GM18951 (cell line): Measurements from ENCODE around the gene PTPN13.
"Not testable (repeated sequence)": the region's sequence is repeated elsewhere in the genome, so short reads cannot be mapped to it uniquely, and the experiment has no call there.

Experiments
- POLR2A ChIP-seq: IDR thresholded peaks from 4 replicates; pipeline ENCODE4 v1.6.1; 2011; ENCODE audit warnings: mild to moderate bottlenecking; ENCODE audit not compliant: insufficient read length, insufficient read depth; ENCODE audit errors: extremely low read depth
- in situ Hi-C: fragments of 300-500 bp; cut with MboI; formaldehyde crosslinking; loops from one replicate; pipeline ENCODE4 v1.12.0; 2022; ENCODE audit warnings: low sequenced_read_pairs, mixed read lengths, inconsistent platforms; ENCODE audit not compliant: unreplicated experiment

PTPN13 gene

GRCh38 chr4:86631166-86631565, 37.1 kb downstream of the PTPN13 start:
- TF ChIP-seq POLR2A: no peak
- in situ Hi-C loops: no loop called here

GRCh38 chr4:86633854-86634253, 39.7 kb downstream of the PTPN13 start:
- no peak for TF ChIP-seq POLR2A
- in situ Hi-C loops: no loop called here

DNA sequence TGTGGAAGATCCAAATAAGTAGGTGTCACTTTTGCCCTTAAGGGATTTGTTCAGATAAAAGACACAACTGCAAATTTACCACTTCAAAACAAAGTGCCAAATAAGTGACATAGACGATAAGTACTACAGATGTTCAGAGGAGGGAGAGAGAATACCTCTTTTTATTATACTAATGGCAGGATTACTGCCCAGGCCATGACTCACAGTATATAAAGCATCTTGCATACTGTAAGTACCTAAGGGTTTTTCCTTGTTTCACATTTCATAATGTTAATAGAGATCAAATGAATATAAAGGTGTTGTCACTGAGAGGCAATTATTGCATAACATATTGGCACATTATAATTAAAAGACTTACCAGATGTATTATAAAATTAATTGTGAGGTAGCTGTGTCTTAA, 46.4 kb downstream of the PTPN13 start:
- in situ Hi-C loops: no loop called here
- no peak for TF ChIP-seq POLR2A

DNA sequence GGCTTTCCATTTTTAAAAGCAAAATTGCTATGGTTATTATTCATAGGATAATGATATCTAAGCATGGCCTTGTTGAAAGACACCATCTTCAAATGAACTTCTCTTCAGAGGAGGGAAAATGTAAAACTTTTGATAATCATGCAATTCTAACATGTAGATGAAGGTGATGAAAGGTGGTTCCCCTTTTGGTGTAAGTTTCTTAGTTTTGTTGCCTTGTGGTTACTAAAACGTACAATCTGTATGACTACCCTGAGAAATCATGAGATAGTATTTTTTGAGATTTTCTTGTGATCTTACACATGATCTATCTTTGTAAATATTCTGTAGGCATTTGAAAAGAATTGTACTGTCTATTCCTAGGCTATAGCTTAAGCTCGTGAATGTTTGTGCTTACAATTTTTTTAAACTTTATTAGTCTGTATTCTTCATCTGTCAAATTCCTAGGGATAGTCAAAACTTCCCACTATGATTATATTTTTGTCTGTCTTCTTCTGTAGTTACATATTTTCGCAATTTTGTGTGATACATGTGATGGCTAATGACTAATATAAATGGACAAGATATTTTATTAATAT, 47.5 kb downstream of the PTPN13 start:
- in situ Hi-C loops: no loop called here
- no peak for TF ChIP-seq POLR2A

DNA sequence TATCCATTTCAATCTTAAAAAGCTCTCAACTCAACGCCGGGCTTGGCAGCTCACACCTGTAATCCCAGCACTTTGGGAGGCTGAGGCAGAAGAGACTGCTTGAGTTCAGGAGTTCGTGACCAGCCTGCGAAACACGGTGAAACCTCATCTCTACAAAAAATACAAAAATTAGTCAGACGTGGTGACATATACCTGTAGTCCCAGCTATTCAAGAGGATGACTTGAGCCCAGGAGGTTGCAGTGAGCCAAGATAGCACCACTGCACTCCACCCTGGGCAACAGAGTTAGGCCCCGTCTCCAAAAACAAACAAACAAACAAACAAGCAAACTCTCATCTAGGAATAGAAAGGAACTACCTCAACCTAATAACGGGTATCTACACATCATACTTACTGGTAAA, 50.8 kb downstream of the PTPN13 start:
- in situ Hi-C loops: no loop called here
- no peak for TF ChIP-seq POLR2A

- TF ChIP-seq POLR2A: no peak
- in situ Hi-C loops: no loop called here
These were observed 58.3 kb downstream of the PTPN13 start for GRCh38 chr4:86652332-86652932.

GRCh38 chr4:86653237-86653865, 59.2 kb downstream of the PTPN13 start:
- in situ Hi-C loops: no loop called here

GRCh38 chr4:86656781-86657180, 62.7 kb downstream of the PTPN13 start:
- in situ Hi-C loops: not testable (repeated sequence)

More at GRCh38 chr4:86653237-86653865, 59.2 kb downstream of the PTPN13 start:
- TF ChIP-seq POLR2A: no peak

GRCh38 chr4:86657382-86657781, 63.3 kb downstream of the PTPN13 start:
- in situ Hi-C loops: no loop called here
- no peak for TF ChIP-seq POLR2A

DNA sequence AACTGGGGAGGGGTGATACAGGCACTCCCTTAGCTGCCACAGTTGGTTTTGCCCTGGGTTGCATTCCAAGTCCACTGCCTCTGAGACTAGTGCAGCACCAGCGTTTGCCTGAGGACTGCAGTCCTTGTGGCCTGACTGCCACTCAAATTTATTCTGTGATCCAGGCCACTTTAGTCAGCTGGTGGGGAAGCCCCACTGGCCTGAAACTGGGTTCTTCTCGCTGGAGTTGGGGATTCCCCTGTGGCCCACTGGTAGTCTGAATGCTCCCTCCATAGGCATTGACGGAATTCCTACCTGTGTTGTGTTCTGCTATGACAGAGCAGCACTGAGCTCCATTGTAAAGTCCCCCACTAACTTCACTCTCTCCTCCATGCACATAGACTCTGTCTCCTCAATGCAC, 63.8 kb downstream of the PTPN13 start:
- in situ Hi-C loops: no loop called here
- no peak for TF ChIP-seq POLR2A

DNA sequence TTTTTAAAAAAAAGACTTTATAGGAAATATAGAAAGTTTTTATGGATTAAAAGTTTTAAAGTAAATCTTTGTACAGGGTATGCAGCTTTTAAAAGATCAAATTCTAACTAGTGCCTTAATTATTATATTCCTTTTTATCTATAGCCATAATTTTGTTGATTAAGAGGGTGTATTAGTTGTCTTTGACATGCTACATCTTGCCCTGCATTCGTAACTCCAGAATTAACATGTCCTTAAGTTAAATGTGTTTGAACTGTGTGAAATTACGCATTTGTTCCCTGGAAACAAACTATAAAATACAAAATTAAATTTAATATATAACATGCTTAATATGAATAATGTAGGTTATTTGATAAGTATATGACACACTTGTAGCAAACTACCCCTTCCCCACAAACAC, 66.3 kb downstream of the PTPN13 start:
- in situ Hi-C loops: no loop called here

GRCh38 chr4:86661006-86661405, 66.9 kb downstream of the PTPN13 start:
- no peak for TF ChIP-seq POLR2A
- in situ Hi-C loops: no loop called here

More for the DNA sequence above, 66.3 kb downstream of the PTPN13 start:
- TF ChIP-seq POLR2A: no peak

DNA sequence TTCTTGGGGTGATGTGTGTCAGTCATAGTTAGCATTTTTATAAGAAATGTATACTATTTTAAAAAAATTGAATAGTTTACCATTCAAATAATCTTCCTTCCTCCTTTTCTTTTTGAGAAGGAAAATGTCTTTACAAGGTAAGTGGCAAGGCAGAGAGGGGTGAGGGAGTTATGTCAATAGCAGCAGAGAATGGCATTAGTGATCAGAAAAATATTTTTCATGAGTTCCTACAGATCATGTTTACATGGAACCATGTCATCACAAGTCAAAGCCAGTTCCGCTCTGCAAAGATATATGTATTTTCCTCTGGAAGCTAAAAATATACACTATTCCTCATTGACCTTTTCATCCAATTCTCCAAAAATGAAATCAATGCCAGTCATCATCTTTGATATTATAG, 67.3 kb downstream of the PTPN13 start:
- no peak for TF ChIP-seq POLR2A
- in situ Hi-C loops: no loop called here

DNA sequence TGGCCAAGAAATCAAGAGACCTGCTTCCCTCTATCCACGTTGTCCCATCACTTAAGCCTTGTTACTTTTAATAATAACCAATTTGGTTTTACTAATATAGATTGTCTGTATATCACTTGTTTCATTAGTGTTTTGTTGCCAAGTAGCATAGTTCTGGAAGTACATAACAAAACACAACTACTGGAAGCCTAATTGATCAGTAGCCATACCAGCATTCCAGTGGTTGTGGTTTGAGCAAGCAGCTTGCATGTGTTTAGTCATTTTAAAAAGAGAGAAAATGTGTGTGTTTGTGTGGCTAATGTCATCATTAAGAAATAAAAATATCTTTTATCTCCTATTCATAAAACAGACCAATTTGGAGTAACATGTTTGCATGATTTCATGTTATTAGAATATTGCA, 70.8 kb downstream of the PTPN13 start:
- no peak for TF ChIP-seq POLR2A
- in situ Hi-C loops: no loop called here

- TF ChIP-seq POLR2A: no peak
- in situ Hi-C loops: no loop called here
These were observed 76.2 kb downstream of the PTPN13 start for GRCh38 chr4:86670298-86670697.

GRCh38 chr4:86670756-86671155, 76.6 kb downstream of the PTPN13 start:
- in situ Hi-C loops: no loop called here
- no peak for TF ChIP-seq POLR2A
